ENCODE data around the gene SLC49A3.

Gene SLC49A3

GRCh38 chr4:720111-720860 lies 31.3 kb upstream of the SLC49A3 start:
- no peak for TF ChIP-seq CTCF (IDR thresholded peaks at IDR 0.05; ENCODE audit: low read length, missing control alignments)

GRCh38 chr4:718460-718859 lies 29.5 kb upstream of the SLC49A3 start:
- no peak for TF ChIP-seq CTCF (IDR thresholded peaks at IDR 0.05; ENCODE audit: low read length, missing control alignments)
- DNase-seq (ENCODE audit: low read depth) = no peak
- H3K4me3 ChIP-seq (replicated peaks; ENCODE audit: low read depth, low read length) = no peak overlapping the region

More at GRCh38 chr4:720111-720860, 31.3 kb upstream of the SLC49A3 start:
- no peak overlapping the region for H3K4me3 ChIP-seq (replicated peaks; ENCODE audit: low read depth, low read length)
- no peak for DNase-seq (ENCODE audit: low read depth)

GRCh38 chr4:717601-718320 lies 28.8 kb upstream of the SLC49A3 start:
- H3K4me3 ChIP-seq (replicated peaks; ENCODE audit: low read depth, low read length) = no peak overlapping the region
- no peak for DNase-seq (ENCODE audit: low read depth)
- TF ChIP-seq CTCF (IDR thresholded peaks at IDR 0.05; ENCODE audit: low read length, missing control alignments) = no peak

GRCh38 chr4:714087-714486 lies 25.1 kb upstream of the SLC49A3 start:
- DNase-seq (ENCODE audit: low read depth) = no peak
- no peak for TF ChIP-seq CTCF (IDR thresholded peaks at IDR 0.05; ENCODE audit: low read length, missing control alignments)
- H3K4me3 ChIP-seq (replicated peaks; ENCODE audit: low read depth, low read length) = no peak overlapping the region

GRCh38 chr4:712916-713632 lies 24.1 kb upstream of the SLC49A3 start:
- TF ChIP-seq CTCF (IDR thresholded peaks at IDR 0.05; ENCODE audit: low read length, missing control alignments) = no peak
- DNase-seq (ENCODE audit: low read depth) = no peak
- H3K4me3 ChIP-seq (replicated peaks; ENCODE audit: low read depth, low read length) = no peak overlapping the region

- DNase-seq (ENCODE audit: low read depth) = no peak
- no peak for TF ChIP-seq CTCF (IDR thresholded peaks at IDR 0.05; ENCODE audit: low read length, missing control alignments)
- H3K4me3 ChIP-seq (replicated peaks; ENCODE audit: low read depth, low read length) = no peak overlapping the region
These were observed 23.1 kb upstream of the SLC49A3 start for GRCh38 chr4:712093-712492.

All from fibroblast of pulmonary artery (primary cell).